GM18907 (cell line): Measurements from ENCODE around the gene GPC1.
A peak's percentile ranks its signal among the peaks of the same experiment; 100 is the strongest.

Experiments
- ATAC-seq: cut with Tn5 transposase; IDR thresholded peaks from one replicate; pipeline ENCODE4 v1.9.1; 2021; ENCODE audit warnings: mild to moderate bottlenecking, moderate library complexity; ENCODE audit not compliant: unreplicated experiment

Gene GPC1

GRCh38 chr2:240440704-240441320 is 5.3 kb downstream of the GPC1 start:
- no peak for ATAC-seq

DNA sequence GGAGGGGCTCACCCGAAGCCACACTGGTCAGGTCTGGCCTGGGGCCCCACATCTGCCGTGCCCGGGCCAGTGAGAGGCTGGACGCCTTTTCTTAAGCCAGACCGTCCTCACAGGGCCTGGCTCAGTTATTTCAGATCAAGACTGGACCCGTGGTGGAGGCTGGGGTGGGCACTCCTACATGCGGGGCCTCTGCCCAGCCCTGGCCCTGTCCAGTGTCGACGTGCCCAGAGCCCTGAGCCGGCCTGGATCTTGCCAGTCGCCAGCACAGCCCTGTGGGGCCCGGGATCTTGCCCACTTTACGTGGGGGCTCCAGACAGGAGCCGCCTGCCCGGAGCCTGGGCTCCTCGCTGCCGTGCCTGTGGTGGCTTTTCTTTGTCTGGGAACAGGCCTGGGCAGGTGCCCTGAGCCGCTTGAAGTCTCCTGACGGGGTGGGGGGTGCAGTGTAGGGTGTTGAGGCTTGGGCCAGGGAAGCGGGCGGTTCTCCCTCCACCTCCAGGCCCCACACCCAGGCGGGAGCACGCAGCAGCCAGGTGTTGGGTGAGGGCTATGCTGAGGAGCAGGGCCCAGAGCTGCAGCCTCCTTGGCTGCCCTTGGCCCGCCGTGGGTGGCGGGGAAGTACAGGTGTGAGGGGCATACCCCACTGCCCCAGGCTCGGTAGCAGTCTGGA is 6.0 kb downstream of the GPC1 start:
- no peak for ATAC-seq

- no peak for ATAC-seq
Measured at GRCh38 chr2:240441993-240442411, 6.5 kb downstream of the GPC1 start.

GRCh38 chr2:240442891-240443715 is 7.6 kb downstream of the GPC1 start:
- no peak for ATAC-seq

DNA sequence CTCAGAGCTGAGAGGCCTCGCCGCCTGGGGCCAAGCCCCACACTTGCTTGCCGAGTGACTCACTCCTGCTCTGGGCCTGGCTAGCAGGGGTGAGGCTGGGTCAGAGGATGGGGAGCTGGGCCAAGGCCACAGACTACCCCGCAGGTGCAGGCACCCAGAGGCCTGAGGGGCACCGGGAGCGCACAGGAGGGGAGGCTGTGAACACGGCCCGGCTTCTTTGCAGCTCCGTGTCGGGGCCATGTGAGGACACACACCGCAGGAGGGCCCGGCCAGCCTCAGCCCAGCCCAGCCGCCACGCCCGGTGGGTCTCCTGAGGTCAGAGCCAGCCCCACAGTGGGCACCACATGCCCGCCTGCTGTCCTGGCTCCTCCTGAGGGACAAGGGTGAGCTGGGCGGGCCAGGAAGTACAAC is 8.4 kb downstream of the GPC1 start:
- ATAC-seq: no peak

DNA sequence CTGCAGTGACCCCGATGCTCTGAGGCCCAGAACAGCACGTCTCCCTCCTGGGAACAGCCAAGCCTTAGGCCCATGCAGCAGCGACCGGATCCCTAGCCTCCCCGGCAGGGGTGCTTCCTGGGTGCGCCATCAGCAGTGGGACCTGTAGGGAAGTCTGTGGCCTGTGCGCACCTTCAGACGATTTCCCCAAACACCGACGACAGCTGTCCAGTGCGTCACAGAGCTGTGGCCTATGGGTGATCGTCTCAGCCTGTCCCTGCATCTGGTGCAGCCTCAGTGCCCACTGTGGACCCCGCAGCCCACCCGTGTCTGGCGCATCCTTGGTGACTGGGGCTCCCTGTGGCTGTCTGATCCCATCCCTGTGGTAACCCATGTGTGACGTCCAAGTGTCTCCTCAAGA is 9.0 kb downstream of the GPC1 start:
- no peak for ATAC-seq

- ATAC-seq: no peak
Measured at GRCh38 chr2:240445961-240446663, 10.6 kb downstream of the GPC1 start.

- ATAC-seq: no peak
Measured at GRCh38 chr2:240446664-240447175, 11.3 kb downstream of the GPC1 start.

GRCh38 chr2:240447331-240447730 is 11.9 kb downstream of the GPC1 start:
- no peak for ATAC-seq

DNA sequence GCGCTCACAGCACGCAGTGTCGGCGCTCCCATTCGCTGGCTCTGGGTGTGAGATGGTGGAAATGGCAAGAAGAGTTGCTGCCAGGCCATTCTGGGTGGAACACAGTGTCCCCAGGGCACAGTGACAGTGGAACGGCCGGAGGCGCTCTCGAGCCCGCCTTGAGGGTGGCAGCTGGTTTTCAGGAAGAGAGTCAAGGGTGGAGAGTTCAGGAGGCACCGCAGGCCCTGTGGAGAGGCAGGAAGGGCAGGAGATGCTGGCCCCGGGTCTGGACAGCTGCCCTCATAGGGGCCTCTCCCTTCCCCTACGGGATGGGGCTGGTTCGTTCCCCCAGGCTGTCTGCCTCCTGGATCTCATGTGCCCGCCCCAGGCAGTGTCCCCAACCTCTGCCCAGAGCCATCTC is 12.5 kb downstream of the GPC1 start:
- no peak for ATAC-seq

DNA sequence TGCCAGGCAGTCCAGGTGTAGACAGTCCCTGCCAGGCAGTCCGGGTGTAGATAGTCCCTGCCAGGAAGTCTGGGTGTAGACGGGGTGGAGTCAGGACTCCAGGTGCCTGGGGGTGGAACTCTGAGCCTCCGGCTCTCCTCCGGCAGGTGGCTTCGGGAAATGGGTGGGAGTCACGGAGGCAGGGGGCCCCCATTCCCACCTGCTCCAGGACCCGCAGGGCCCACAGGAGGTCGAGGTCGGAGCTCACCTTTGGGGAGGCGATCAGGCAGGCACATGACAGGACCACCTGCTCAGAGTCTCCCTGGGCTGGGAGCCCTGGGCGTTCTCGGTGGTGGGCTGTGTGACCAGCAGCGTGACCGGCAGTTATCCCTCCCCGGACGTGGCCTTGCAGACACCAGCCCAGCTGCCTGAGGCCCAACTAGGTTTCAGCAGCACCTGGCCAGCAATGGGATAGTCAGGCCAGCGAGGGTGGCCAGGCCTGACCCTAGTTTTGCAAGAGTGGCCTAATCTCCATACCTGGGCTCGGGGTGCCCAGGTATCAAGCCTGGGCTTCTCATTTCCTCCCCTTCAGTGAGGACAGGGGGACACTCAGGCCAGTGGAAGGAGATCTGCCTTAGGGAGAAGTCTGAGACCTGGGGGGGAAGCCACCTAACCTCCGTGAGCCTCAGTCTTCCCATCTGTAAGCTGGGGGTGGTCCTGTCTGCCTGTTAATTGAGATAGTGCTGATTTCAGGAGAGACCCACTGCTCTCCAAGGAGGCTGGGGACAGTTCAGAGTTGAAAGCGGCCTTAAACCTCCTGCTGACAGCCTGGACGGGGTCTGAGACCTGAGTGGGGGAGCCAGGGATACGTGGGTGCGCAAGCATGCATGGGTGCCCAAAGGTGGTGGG is 13.2 kb downstream of the GPC1 start:
- ATAC-seq: no peak

- ATAC-seq: peak; percentile 41
Measured at GRCh38 chr2:240449764-240450531, 14.5 kb downstream of the GPC1 start.

DNA sequence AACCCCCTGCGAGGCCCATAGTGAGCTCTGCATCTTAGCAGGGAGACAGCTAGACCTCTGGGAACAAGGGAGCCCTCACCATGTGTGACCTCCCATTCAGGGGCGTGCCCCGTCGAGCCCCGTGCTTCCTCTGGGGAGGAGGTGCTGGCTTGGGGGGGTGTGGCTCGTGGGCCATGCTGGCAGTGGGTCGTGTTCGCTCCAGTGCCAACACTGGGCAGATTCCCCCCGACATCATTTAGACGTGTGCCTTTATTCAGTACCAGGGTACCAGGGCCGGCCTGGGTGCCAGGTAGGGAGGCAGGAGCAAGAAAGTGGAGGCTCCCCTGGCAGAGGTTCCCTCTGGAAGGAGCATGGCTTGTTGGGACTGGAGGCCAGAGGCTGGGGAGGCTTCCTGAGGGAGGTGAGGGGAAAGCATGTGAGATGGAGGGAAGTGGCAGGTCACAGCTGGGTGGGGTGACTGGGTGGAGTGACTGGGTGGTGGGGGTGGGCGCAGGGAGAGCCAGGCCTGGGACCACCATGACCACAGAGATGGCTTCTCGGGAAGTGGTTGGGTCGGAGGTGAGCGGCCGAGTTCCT is 15.2 kb downstream of the GPC1 start:
- no peak for ATAC-seq

DNA sequence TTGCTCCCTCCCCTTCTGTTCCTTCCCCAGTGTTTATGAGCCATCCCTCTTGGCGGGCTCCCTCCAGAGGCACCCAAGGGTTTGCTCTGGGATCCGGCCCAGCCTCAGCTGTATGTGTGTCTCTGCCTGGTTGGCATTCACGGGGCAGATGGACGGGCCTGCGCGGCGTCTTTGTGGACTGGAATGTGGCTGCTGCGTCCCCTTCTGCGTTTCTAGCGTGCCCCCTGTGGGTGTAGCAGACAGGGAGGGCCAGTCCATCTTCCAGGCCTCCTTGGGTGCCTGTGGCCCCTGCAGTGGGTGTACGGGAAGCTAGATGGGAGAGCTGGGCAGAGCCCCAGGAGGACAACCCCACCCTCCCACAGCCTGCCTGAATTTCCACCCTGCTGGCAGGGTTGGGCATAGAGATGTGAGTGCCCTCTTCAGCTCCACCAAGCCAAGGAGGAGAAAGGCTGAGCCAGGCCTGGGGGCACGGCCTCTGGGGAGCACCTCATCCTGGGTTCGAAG is 15.7 kb downstream of the GPC1 start:
- ATAC-seq: no peak

DNA sequence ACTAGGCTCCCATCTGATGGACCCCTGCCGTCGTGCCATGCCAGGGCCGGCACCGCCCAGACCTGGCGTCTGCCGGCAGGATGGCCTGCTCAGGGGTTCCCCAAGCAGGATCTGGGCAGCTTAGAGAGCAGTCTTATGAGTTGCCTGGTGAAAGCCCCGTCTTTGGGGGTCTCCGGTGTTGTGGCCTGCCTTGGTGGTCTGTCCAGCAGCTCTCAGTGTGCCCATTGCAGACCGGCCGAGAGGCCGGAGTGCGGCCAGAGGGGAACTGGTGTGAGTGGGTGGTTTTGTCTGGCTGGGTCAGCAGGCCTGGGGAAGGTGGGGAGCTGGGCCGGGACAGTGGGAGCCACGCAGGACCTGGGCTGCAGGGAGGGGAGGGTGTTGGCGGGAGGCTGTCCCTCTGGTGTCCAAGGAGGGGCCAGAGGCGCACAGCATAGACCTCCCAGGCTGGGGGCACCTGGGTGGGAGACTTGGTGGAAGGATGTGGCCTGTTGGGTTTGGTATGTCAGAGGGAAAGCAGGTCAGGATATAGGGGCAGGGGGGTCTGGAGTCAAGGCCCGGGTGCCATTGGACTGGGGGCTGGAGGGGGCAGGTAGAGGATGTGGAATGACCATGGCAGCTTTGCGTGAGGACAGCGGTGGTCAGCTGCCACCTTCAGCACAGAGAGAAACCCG is 16.5 kb downstream of the GPC1 start:
- ATAC-seq: no peak

DNA sequence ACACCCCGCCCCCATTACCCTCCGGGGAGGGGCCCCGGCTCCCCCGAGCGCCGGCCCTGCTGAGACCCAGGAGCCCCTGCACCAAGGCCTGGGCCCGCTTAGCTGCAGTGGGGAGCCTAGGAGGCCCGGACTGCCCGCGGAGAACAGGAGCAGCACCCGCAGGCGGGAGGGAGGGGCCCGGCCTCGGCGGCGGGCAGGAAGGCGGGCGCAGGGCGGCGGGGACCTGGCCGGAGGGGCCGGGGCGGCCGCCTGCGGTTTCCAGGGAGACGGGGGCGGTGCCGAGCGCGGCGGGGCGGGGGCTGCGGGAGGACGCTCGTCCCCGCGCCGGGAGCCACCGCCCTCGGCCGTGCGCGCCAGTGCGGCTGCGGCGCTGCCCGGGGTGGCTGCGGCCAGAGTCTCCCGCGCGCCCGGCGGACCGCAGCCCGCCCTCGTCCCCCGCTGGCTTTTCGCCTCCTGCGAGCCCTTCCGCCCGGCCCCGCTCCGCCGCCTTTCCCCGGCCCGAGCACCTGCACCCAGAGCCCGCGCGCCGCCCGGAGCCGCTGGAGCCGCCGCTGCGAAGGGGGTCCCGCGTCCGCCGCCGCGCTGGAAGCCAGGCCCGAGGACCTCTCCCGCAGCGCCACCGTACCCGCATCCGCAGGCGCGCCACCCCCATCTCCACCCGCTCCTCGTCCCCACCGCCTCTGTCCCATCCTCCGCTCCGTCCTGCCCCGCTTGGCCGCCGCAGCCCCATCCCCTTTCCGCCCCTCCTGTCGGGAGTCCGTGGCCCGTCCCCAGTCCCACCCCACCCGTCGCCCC is 17.2 kb downstream of the GPC1 start:
- no peak for ATAC-seq

GRCh38 chr2:240453461-240454105 is 18.1 kb downstream of the GPC1 start:
- ATAC-seq: no peak
